HAP-1 (cell line): ENCODE results near the gene TTYH1.

ENCODE experiments used
- DNase-seq, 2 experiments: peaks; one replicate each; pipeline ENCODE4 v3.0.0-alpha.2; 2016 to 2020; ENCODE audit warnings: low spot score in 2 of 2
- H3K27me3 ChIP-seq: fragments of 250-450 bp; sonication (Bioruptor Pico); 2 replicates; pipeline ENCODE4 v1.5.1; 2020; ENCODE audit warnings: low read depth, mild to moderate bottlenecking, moderate library complexity
- H3K36me3 ChIP-seq: fragments of 250-450 bp; sonication (Bioruptor Pico); replicated peaks from 2 replicates; pipeline ENCODE4 v1.5.1; 2020; ENCODE audit warnings: mild to moderate bottlenecking
- H3K4me1 ChIP-seq: fragments of 250-450 bp; sonication (Bioruptor Pico); 2 replicates; pipeline ENCODE4 v1.5.1; 2020; ENCODE audit warnings: mild to moderate bottlenecking
- H3K4me3 ChIP-seq: fragments of 250-450 bp; sonication (Bioruptor Pico); 2 replicates; pipeline ENCODE4 v1.5.1; 2020; ENCODE audit warnings: mild to moderate bottlenecking, moderate library complexity
- H3K9me3 ChIP-seq: fragments of 250-450 bp; sonication (Bioruptor Pico); 2 replicates; pipeline ENCODE4 v1.5.1; 2020; ENCODE audit warnings: mild to moderate bottlenecking, moderate library complexity
- in situ Hi-C: fragments of 300-500 bp; cut with MboI; formaldehyde crosslinking; loops from 3 replicates; pipeline ENCODE4 v1.14.3; 2020; ENCODE audit warnings: low sequenced_read_pairs, inconsistent platforms, mixed read lengths

TTYH1 gene

DNA sequence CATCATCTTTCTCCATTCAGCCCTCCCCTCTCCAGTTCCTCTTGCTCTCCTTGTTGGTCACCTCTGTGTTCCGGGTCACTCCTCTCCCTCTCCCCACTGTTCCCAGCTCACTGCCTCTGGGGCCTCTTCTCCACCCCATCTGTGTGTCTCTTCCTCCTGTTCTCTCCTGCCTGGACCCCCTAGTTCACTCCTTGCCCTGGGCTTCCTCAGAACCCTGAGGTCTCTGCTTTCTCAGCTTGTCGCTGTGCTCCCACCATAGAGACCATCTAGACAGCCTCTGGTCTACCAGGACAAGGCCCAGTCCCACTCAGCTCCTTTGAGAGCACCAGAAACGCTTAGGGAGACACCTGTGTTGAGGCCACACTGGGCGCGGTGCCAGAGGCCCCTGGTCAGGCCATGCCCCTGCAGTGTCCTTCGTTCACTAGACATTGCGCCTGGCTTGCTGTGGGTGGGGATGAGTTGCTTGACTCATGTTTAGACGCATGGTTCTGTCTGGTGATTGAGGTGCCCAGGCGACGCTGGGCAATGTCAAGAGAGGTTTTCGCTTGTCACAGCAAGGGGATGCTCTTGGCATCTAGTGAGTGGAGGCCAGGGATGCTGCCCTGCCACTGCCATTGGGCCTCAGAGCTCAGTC is 43.5 kb downstream of the TTYH1 start:
- H3K36me3 ChIP-seq, result peaks cover 80% of the 10 kb centered on the region
- H3K9me3 ChIP-seq, result no peaks in the 10 kb centered on the region
- H3K4me3 ChIP-seq, result no peak overlapping the region
- in situ Hi-C loops, result loop anchor here (25.0 kb wide), 1 partner anchor 1204 kb away; the partner anchor contains the start of gene U2AF2
- no peaks in the 10 kb centered on the region; the same call in none of the 2 replicates for H3K4me1 ChIP-seq
- no peak for DNase-seq
- H3K27me3 ChIP-seq, result no peaks in the 10 kb centered on the region

- Histone ChIP-seq H3K9me3 (no peaks in the 10 kb centered on the region), H3K4me3 (no peak overlapping the region), H3K36me3 (peaks cover 72% of the 10 kb centered on the region), H3K27me3 (no peaks in the 10 kb centered on the region), H3K4me1 (no peaks in the 10 kb centered on the region; the same call in none of the 2 replicates)
- no peak for DNase-seq
- in situ Hi-C loops, result loop anchor here (25.0 kb wide), 1 partner anchor 1203 kb away; the partner anchor contains the start of gene U2AF2
Measured at GRCh38 chr19:54459282-54460229, 44.3 kb downstream of the TTYH1 start.

- Histone ChIP-seq H3K36me3 (peaks cover 64% of the 10 kb centered on the region), H3K4me3 (no peak overlapping the region), H3K9me3 (no peaks in the 10 kb centered on the region), H3K4me1 (no peaks in the 10 kb centered on the region; the same call in none of the 2 replicates), H3K27me3 (no peaks in the 10 kb centered on the region)
- DNase-seq, result no peak
- in situ Hi-C loops, result loop anchor here (25.0 kb wide), 1 partner anchor 1202 kb away; the partner anchor contains the start of gene U2AF2
Measured at GRCh38 chr19:54460230-54461005, 45.2 kb downstream of the TTYH1 start.

DNA sequence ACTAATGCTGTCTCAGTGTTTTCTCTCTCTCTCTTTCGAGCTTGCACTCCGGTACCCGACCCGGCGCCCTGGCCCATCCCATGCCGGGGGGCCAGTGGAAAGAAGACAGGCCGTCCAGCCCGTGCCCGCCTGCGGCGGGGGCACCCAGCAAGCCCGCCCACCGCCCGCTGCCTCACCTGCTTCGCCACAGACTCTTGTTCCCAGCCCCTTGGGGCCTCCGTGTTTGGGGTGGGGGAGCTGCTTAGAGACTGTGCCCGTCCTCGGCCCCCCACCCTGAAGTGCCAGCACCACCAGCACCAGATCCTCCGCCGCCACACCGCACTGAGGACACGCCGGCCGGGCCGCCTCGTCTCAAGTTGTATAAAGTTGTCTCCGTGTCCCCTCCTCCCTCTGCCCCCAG is 45.9 kb downstream of the TTYH1 start:
- no peaks in the 10 kb centered on the region for H3K9me3 ChIP-seq
- H3K4me1 ChIP-seq, result no peaks in the 10 kb centered on the region; the same call in none of the 2 replicates
- no peak for DNase-seq
- H3K4me3 ChIP-seq, result no peak overlapping the region
- H3K36me3 ChIP-seq, result peaks cover 56% of the 10 kb centered on the region
- no peaks in the 10 kb centered on the region for H3K27me3 ChIP-seq
- in situ Hi-C loops, result loop anchor here (25.0 kb wide), 1 partner anchor 1201 kb away; the partner anchor contains the start of gene U2AF2

GRCh38 chr19:54461613-54462012 is 46.3 kb downstream of the TTYH1 start:
- peaks cover 52% of the 10 kb centered on the region for H3K36me3 ChIP-seq
- H3K9me3 ChIP-seq, result no peaks in the 10 kb centered on the region
- in situ Hi-C loops, result loop anchor here (25.0 kb wide), 1 partner anchor 1201 kb away; the partner anchor contains the start of gene U2AF2
- H3K4me1 ChIP-seq, result no peaks in the 10 kb centered on the region; the same call in none of the 2 replicates
- H3K27me3 ChIP-seq, result no peaks in the 10 kb centered on the region
- H3K4me3 ChIP-seq, result no peak overlapping the region
- DNase-seq, result no peak

DNA sequence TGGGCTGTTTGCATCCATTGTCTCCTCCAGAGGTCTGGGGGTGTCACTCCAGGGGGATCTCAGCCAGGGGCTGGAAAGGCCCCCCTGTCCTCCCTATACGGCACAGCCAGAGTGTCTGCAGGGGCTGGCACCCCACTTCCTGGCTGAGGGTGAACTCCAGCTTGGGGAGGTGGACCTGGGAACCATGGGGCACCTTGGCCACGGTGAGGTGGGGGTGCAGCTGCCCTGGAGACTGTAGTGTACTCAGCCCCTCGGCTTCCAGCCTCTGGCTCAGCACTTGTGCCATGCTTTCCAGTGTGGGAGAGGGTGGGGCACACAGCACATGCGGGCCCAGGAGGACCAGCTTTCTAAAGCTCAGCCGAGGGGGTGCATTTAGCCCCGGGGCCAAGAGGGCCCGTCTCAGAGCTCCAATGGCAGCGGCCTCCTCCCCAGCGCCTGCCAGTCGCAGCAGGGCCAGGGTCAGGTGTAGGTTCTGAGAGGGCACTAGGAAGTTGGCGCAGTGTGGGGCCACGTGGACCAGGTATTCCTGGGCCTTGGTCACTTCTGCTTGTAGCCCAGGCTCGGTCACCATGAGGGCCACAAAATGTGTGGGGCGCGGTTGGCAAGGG is 46.9 kb downstream of the TTYH1 start:
- in situ Hi-C loops, result loop anchor here (25.0 kb wide), 1 partner anchor 1200 kb away; the partner anchor contains the start of gene U2AF2
- Histone ChIP-seq H3K4me1 (no peaks in the 10 kb centered on the region; the same call in none of the 2 replicates), H3K27me3 (no peaks in the 10 kb centered on the region), H3K4me3 (peak overlapping the region; percentile 59), H3K36me3 (peaks cover 46% of the 10 kb centered on the region), H3K9me3 (no peaks in the 10 kb centered on the region)
- DNase-seq, result no peak

DNA sequence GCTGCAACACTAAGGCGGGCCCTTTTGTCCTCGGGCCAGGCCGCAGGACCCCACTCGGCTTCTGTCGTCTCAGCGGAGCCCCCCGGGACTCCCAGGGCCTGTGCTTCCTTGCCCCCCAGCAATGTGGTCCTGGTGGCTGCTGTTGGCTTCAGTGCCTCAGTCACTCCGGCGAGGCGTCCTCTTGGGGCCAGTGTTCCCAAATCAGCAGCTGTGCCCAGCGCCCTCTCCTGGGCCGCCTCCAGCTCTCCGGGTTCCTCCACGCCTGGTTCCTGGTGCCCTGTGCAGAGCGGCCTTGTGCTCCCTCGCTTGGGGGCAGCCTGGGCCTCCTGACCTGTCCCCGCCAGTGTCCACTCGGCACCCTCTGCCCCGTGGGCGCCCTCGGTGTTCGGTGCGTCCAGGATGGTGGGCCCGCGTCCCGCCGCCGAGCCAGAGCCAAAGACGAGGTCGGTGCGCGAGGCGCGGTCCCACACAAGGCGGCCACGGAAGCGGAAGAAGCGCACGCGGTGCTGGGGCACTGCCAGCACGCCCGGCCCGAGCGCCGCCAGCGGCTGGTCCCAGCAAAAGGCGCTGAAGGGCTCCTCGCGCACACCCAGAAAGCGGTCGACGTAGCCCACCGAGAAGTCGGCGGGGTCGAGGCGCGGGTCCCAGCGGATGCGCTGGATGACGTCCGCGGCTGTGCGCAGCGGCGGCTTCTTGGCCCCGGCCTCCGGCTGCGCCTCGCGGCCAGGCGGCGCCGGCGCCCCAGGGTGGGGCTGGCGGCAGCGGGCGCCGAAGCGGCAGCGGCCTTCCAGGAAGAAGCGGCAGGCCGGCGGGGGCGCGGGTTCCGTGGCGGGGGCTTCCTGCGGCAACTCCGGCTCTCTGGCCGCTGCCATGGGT is 47.6 kb downstream of the TTYH1 start:
- Histone ChIP-seq H3K36me3 (peaks cover 39% of the 10 kb centered on the region), H3K4me3 (peak overlapping the region; percentile 59), H3K27me3 (no peaks in the 10 kb centered on the region), H3K4me1 (no peaks in the 10 kb centered on the region; the same call in none of the 2 replicates), H3K9me3 (no peaks in the 10 kb centered on the region)
- in situ Hi-C loops, result loop anchor here (25.0 kb wide), 1 partner anchor 1199 kb away; the partner anchor contains the start of gene U2AF2
- peak in 1 of 2 experiments; percentile 68 for DNase-seq

GRCh38 chr19:54463531-54464043 is 48.3 kb downstream of the TTYH1 start, which contains the start of gene LENG9:
Gene LENG9 (minus strand): TSS chr19:54463778. CDS start chr19:54463526, 252 bp downstream.
- Histone ChIP-seq H3K4me3 (peak within 1 kb of the TSS; percentile 59), H3K4me1 (no peaks in the 10 kb centered on the region; the same call in none of the 2 replicates), H3K27me3 (no peaks in the 10 kb centered on the region), H3K36me3 (peaks cover 32% of the 10 kb centered on the region), H3K9me3 (no peaks in the 10 kb centered on the region)
- DNase-seq, result peak; percentile 91 to 99
- in situ Hi-C loops, result loop anchor here (25.0 kb wide), 1 partner anchor 1199 kb away; the partner anchor contains the start of gene U2AF2

DNA sequence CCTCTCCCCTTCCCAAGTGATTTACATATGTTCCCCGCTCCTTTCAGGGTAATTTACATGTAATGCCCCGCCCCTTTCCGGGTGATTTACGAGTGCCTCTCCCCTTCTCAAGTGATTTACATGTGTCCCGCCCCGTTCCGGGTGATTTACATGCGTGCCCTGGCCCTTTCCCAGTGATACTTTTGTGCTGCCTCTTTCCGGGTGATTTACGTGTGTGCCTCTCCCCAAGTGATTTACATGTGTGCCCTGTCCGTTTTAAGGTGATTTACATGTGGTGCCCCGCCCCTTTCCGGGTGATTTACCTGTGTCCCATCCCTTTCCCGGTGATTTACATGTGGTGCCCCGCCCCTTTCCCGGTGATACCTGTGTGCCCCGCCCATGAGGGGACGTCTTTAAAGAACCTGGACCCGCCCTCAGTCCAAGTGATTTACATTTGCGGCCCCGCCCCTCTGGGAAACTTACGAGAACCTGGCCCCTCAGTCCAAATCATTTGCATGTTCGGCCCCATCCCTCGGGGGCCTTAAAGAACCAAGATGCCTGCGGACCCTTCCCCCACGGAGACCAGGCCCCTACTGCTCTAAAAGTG is 48.9 kb downstream of the TTYH1 start:
- Histone ChIP-seq H3K9me3 (no peaks in the 10 kb centered on the region), H3K36me3 (peaks cover 27% of the 10 kb centered on the region), H3K4me1 (no peaks in the 10 kb centered on the region; the same call in none of the 2 replicates), H3K27me3 (no peaks in the 10 kb centered on the region), H3K4me3 (peak overlapping the region; percentile 59)
- in situ Hi-C loops, result loop anchor here (25.0 kb wide), 1 partner anchor 1198 kb away; the partner anchor contains the start of gene U2AF2
- DNase-seq, result peak; percentile 82 to 96

DNA sequence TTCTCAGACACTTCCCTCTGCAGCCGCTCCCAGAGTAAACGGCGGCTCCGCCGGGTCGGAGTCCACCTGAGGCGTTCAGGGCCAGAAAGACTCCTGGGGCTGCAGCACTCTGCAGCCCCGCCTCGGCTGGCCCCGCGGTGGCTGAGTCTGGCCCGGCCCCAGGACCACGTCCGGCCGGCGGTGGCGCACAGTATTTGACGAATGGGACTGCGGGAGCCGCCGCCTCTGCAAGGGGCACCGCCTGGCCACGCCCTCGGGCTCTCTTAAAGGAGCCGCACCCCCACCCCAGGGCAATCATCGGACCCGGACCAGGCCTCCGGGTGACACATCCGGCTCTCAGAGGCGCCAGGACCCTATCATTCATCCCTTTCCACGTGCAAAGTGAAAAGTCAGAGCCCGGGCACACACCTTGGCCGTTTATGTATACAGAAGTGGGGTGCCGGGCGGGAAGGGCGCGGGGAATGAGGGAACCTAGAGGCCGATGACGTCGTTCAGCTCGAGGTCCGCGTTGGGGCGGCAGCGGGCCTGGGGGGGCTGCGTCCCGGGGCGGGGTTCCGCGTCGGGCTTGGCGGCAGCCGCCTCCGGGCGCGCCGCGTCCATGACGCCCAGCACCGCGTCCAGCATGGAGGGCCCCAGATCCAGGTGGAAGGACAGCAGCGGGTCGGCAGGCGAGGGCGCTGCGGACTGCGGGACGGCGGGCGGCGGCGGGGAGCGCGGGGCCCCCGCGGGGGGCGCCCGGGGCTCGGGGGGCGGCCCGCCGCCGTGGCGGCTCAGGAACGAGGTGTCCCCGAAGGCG is 49.6 kb downstream of the TTYH1 start:
- Histone ChIP-seq H3K27me3 (peaks cover 6% of the 10 kb centered on the region), H3K4me1 (no peaks in the 10 kb centered on the region; the same call in none of the 2 replicates), H3K36me3 (peaks cover 23% of the 10 kb centered on the region), H3K4me3 (peak overlapping the region; percentile 59), H3K9me3 (no peaks in the 10 kb centered on the region)
- in situ Hi-C loops, result loop anchor here (25.0 kb wide), 1 partner anchor 1197 kb away; the partner anchor contains the start of gene U2AF2
- DNase-seq, result peak; percentile 81 to 94
